ENCODE data around the gene KLHL14.
"Not testable (repeated sequence)": the region's sequence is repeated elsewhere in the genome, so short reads cannot be mapped to it uniquely, and the experiment has no call there.

KLHL14 gene

GRCh38 chr18:32772581-32773381, at the start of gene KLHL14:
TSS of gene KLHL14 (minus strand) at chr18:32773023. CDS start at chr18:32770591, 2,432 bp downstream.
- in situ Hi-C loops (cut with HindIII; ENCODE audit: low pct_ligation_motif_present, low pct_unique_long_range_greater_than_20kb, low sequenced_read_pairs): no loop called here
- DNase-seq: peak; percentile 61

- in situ Hi-C loops (cut with HindIII; ENCODE audit: low pct_ligation_motif_present, low pct_unique_long_range_greater_than_20kb, low sequenced_read_pairs): no loop called here
- no peak for DNase-seq
Measured at GRCh38 chr18:32822197-32822596, 49.4 kb upstream of the KLHL14 start.

- in situ Hi-C loops (cut with HindIII; ENCODE audit: low pct_ligation_motif_present, low pct_unique_long_range_greater_than_20kb, low sequenced_read_pairs): no loop called here
- DNase-seq: no peak
Measured at GRCh38 chr18:32815881-32816280, 43.1 kb upstream of the KLHL14 start.

GRCh38 chr18:32812342-32812741, 39.5 kb upstream of the KLHL14 start:
- DNase-seq: no peak
- in situ Hi-C loops (cut with HindIII; ENCODE audit: low pct_ligation_motif_present, low pct_unique_long_range_greater_than_20kb, low sequenced_read_pairs): no loop called here

- DNase-seq: no peak
- in situ Hi-C loops (cut with HindIII; ENCODE audit: low pct_ligation_motif_present, low pct_unique_long_range_greater_than_20kb, low sequenced_read_pairs): no loop called here
Measured at GRCh38 chr18:32810314-32810713, 37.5 kb upstream of the KLHL14 start.

- DNase-seq: no peak
- in situ Hi-C loops (cut with HindIII; ENCODE audit: low pct_ligation_motif_present, low pct_unique_long_range_greater_than_20kb, low sequenced_read_pairs): no loop called here
Measured at GRCh38 chr18:32805354-32805753, 32.5 kb upstream of the KLHL14 start.

GRCh38 chr18:32804134-32804888, 31.5 kb upstream of the KLHL14 start:
- DNase-seq: no peak
- in situ Hi-C loops (cut with HindIII; ENCODE audit: low pct_ligation_motif_present, low pct_unique_long_range_greater_than_20kb, low sequenced_read_pairs): no loop called here

- in situ Hi-C loops (cut with HindIII; ENCODE audit: low pct_ligation_motif_present, low pct_unique_long_range_greater_than_20kb, low sequenced_read_pairs): no loop called here
- DNase-seq: peak; percentile 49
Measured at GRCh38 chr18:32803568-32803967, 30.7 kb upstream of the KLHL14 start.

GRCh38 chr18:32802591-32803451, 30.0 kb upstream of the KLHL14 start:
- DNase-seq: peak; percentile 7
- in situ Hi-C loops (cut with HindIII; ENCODE audit: low pct_ligation_motif_present, low pct_unique_long_range_greater_than_20kb, low sequenced_read_pairs): no loop called here

GRCh38 chr18:32801228-32801627, 28.4 kb upstream of the KLHL14 start:
- peak; percentile 24 for DNase-seq
- in situ Hi-C loops (cut with HindIII; ENCODE audit: low pct_ligation_motif_present, low pct_unique_long_range_greater_than_20kb, low sequenced_read_pairs): no loop called here

- DNase-seq: no peak
- in situ Hi-C loops (cut with HindIII; ENCODE audit: low pct_ligation_motif_present, low pct_unique_long_range_greater_than_20kb, low sequenced_read_pairs): no loop called here
Measured at GRCh38 chr18:32798209-32798960, 25.6 kb upstream of the KLHL14 start.

GRCh38 chr18:32794667-32795066, 21.8 kb upstream of the KLHL14 start:
- DNase-seq; in situ Hi-C loops (cut with HindIII; ENCODE audit: low pct_ligation_motif_present, low pct_unique_long_range_greater_than_20kb, low sequenced_read_pairs): not testable (repeated sequence)

- DNase-seq: no peak
- in situ Hi-C loops (cut with HindIII; ENCODE audit: low pct_ligation_motif_present, low pct_unique_long_range_greater_than_20kb, low sequenced_read_pairs): no loop called here
Measured at GRCh38 chr18:32779010-32779409, 6.2 kb upstream of the KLHL14 start.

- in situ Hi-C loops (cut with HindIII; ENCODE audit: low pct_ligation_motif_present, low pct_unique_long_range_greater_than_20kb, low sequenced_read_pairs): no loop called here
- no peak for DNase-seq
Measured at GRCh38 chr18:32777049-32777448, 4.2 kb upstream of the KLHL14 start.

GRCh38 chr18:32776561-32776960, 3.7 kb upstream of the KLHL14 start:
- no peak for DNase-seq
- in situ Hi-C loops (cut with HindIII; ENCODE audit: low pct_ligation_motif_present, low pct_unique_long_range_greater_than_20kb, low sequenced_read_pairs): no loop called here

- in situ Hi-C loops (cut with HindIII; ENCODE audit: low pct_ligation_motif_present, low pct_unique_long_range_greater_than_20kb, low sequenced_read_pairs): no loop called here
- DNase-seq: no peak
Measured at GRCh38 chr18:32775628-32776027, 2.8 kb upstream of the KLHL14 start.

GRCh38 chr18:32773382-32773712, 524 bp upstream of the KLHL14 start:
- in situ Hi-C loops (cut with HindIII; ENCODE audit: low pct_ligation_motif_present, low pct_unique_long_range_greater_than_20kb, low sequenced_read_pairs): no loop called here
- DNase-seq: no peak

GRCh38 chr18:32771871-32772580, 797 bp downstream of the KLHL14 start:
- no peak for DNase-seq
- in situ Hi-C loops (cut with HindIII; ENCODE audit: low pct_ligation_motif_present, low pct_unique_long_range_greater_than_20kb, low sequenced_read_pairs): no loop called here
